GM18526 (cell line): ENCODE data around the gene CRTC2.

ENCODE experiments used
- POLR2A ChIP-seq: IDR thresholded peaks from 3 replicates; pipeline ENCODE4 v1.6.1; 2011; ENCODE audit not compliant: insufficient read length; ENCODE audit errors: extremely low read depth

The CRTC2 gene, protein sequence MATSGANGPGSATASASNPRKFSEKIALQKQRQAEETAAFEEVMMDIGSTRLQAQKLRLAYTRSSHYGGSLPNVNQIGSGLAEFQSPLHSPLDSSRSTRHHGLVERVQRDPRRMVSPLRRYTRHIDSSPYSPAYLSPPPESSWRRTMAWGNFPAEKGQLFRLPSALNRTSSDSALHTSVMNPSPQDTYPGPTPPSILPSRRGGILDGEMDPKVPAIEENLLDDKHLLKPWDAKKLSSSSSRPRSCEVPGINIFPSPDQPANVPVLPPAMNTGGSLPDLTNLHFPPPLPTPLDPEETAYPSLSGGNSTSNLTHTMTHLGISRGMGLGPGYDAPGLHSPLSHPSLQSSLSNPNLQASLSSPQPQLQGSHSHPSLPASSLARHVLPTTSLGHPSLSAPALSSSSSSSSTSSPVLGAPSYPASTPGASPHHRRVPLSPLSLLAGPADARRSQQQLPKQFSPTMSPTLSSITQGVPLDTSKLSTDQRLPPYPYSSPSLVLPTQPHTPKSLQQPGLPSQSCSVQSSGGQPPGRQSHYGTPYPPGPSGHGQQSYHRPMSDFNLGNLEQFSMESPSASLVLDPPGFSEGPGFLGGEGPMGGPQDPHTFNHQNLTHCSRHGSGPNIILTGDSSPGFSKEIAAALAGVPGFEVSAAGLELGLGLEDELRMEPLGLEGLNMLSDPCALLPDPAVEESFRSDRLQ

GRCh38 chr1:153958111-153958960, at the start of gene CRTC2:
TSS of gene CRTC2 (minus strand) at chr1:153958612. CDS start at chr1:153958497, 115 bp downstream.
- peak; percentile 65 for TF ChIP-seq POLR2A

DNA sequence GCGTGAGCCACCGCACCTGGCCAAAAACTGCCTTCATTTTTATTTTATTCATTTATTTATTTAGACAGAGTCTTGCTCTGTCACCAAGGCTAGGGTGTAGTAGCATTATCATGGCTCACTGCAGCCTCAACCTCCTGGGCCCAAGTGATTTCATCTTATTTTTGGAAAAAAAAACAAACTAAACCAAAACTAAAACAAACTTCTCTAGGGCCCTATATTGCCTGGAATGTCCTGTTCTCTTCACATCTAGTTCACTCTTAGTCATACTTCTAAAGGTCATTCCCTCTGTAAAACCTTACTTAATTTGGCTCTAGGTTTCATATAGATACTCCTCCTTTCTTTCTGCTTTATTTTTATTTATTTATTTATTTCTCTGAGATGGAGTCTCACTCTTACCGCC, 47.7 kb upstream of the CRTC2 start:
- no peak for TF ChIP-seq POLR2A

- no peak for TF ChIP-seq POLR2A
Observed at GRCh38 chr1:154000420-154000819, 42.0 kb upstream of the CRTC2 start.

GRCh38 chr1:153995640-153996039, 37.2 kb upstream of the CRTC2 start:
- TF ChIP-seq POLR2A, result no peak

- no peak for TF ChIP-seq POLR2A
Observed at GRCh38 chr1:153995202-153995601, 36.8 kb upstream of the CRTC2 start.

GRCh38 chr1:153991806-153992205, 33.4 kb upstream of the CRTC2 start:
- no peak for TF ChIP-seq POLR2A

GRCh38 chr1:153991151-153991630, 32.8 kb upstream of the CRTC2 start:
- no peak for TF ChIP-seq POLR2A

- peak; percentile 100 for TF ChIP-seq POLR2A
Observed at GRCh38 chr1:153990468-153991150, 32.2 kb upstream of the CRTC2 start, which contains the start of gene RPS27. TSS of gene RPS27 (plus strand) at chr1:153990762. CDS start at chr1:153990797, 35 bp downstream.

- no peak for TF ChIP-seq POLR2A
Observed at GRCh38 chr1:153987621-153988020, 29.2 kb upstream of the CRTC2 start.

DNA sequence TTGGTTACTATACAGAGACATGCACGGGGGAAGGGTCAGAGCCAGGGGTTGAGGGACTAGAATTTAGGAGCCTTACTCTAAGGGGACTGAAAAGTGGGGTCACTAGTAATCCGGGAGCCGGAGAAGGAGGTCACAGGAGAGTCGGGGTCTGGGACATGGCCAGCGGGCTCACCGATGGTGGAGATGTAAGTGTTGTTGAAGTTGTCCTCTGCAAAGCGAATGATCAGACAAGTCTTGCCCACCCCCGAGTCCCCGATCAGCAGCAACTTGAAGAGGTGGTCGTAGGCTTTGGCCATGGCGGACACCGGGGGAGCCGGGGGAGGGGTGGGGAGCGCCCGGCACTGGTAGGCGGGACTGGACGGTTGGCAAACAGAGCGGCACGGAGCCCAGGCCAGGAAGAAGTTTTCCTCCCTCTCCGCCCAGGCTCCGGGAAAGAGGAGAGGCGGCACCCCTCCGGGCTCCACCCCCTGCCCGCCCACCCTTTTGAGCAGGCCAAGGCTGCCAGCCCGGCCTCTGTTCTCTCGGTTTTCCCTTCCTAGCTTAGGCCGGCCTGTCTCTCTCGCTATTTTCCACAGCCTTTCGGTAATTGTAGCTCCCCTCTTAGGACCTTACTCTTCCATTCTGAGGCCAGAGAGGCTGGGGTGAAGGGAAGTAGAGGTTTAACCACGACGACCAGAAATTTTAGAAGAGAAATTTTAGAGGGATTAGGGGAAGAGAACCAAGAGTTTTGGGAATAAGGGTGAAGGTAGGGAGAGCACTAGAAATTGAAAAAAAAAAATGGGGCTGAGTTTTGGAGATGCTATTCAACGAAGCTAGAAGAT, 27.7 kb upstream of the CRTC2 start, which contains the start of gene RAB13:
Gene RAB13, minus strand, starts transcription at position 399 of the 821 bp plus-strand sequence. Its CDS starts 103 bp downstream, at position 296.
- TF ChIP-seq POLR2A, result no peak

DNA sequence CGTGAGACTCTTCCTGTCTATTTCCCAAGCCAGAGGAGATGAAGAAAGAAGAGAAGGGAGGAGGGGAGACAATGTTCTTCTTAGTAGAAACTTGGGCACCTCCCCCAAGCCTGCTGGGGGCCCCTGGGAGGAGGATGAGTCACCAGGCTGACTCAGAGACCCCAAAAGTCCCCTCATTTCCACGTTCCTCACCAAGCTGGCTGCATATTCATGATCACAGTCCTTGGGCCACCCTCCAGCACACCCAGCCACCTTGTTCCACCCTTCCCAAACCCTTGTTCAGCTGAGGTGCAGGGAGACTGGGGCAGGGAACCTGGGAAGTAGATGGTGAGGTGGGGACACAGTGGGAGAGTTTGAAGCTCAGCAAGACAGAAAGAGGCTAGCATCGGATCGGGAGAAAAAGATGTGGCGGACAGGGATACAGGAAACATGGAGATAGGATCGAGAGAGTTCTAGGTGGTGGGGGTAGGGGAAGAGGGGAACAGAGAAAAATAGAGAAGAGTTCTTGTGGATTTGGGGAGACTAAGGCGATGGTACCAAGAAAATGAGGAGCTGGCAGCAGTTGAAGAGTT, 27.0 kb upstream of the CRTC2 start:
- no peak for TF ChIP-seq POLR2A

DNA sequence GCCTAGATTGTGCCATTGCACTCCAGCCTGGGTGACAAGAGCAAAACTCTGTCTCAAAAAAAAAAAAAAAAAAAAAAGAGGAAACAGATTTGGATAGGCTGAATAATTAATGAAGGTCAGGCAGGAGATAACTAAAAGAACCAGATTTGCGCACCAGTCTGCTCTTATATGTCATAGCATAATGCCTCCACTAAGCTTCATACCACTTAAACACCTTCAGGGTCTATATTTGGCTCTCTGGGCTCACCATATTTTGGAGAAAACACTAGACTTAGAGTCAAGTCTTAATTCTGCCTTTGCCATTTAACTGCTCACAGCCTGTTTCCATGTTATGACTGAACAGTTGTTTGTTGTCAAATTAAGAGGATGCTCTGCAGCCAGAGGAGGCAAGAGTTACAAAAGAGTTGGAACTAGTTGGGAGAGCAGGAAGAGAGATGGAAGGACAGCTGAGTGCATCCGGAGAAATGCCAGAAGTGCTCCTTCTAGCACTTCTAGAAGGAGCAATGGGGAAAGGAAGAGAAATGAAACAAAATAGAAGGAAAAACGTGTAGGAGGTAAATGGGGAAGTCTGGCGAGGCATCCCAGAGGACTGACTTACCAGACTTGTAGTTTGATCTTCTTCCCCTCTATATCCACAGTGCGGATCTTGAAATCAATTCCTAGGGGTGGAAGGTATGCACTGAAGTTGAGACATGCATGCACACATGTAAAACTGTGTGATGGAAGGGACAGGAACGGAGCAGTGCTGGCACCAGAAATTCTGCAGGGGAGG, 25.9 kb upstream of the CRTC2 start:
- no peak for TF ChIP-seq POLR2A
